H9 (cell line): Measurements from ENCODE around the gene GNAO1. TPM values are rescaled to one million over a fixed set of nuclear protein-coding genes. Genes with fewer than 3 reads are reported as not detected.

Experiments
- DNase-seq: peaks from one replicate; pipeline ENCODE4 v3.0.0-alpha.2; 2017
- H2AFZ ChIP-seq: one replicate; pipeline ENCODE4 v1.6.1; 2013; ENCODE audit warnings: mild to moderate bottlenecking, low read length, control low read depth, moderate library complexity
- H2AK5ac ChIP-seq: 2 replicates; pipeline ENCODE4 v1.6.1; 2013; ENCODE audit warnings: low read length, control low read depth, mixed read lengths; ENCODE audit not compliant: insufficient read length
- H2BK120ac ChIP-seq: one replicate; pipeline ENCODE4 v1.6.1; 2013; ENCODE audit warnings: low read depth, mild to moderate bottlenecking, low read length, control low read depth, inconsistent platforms; ENCODE audit not compliant: poor library complexity, severe bottlenecking
- H2BK12ac ChIP-seq: 2 replicates; pipeline ENCODE4 v1.6.1; 2013; ENCODE audit warnings: low read length, control low read depth, mixed read lengths, low read depth; ENCODE audit not compliant: insufficient read length
- H2BK15ac ChIP-seq: 2 replicates; pipeline ENCODE4 v1.6.1; 2013; ENCODE audit warnings: low read depth, low read length, control low read depth
- H2BK20ac ChIP-seq: one replicate; pipeline ENCODE4 v1.6.1; 2013; ENCODE audit warnings: low read depth, mild to moderate bottlenecking, low read length, control low read depth, inconsistent platforms; ENCODE audit not compliant: poor library complexity, severe bottlenecking
- H2BK5ac ChIP-seq: 2 replicates; pipeline ENCODE4 v1.6.1; 2013; ENCODE audit warnings: low read length, control low read depth, mixed read lengths; ENCODE audit not compliant: insufficient read length
- H3K14ac ChIP-seq: 2 replicates; pipeline ENCODE4 v1.6.1; 2013; ENCODE audit warnings: low read length, control low read depth; ENCODE audit not compliant: insufficient read depth
- H3K18ac ChIP-seq: 2 replicates; pipeline ENCODE4 v1.6.1; 2013; ENCODE audit warnings: low read depth, mild to moderate bottlenecking, mixed read lengths, low read length, control low read depth; ENCODE audit not compliant: insufficient read length
- H3K23ac ChIP-seq: 2 replicates; pipeline ENCODE4 v1.6.1; 2013; ENCODE audit warnings: low read length, control low read depth, mixed read lengths, low read depth; ENCODE audit not compliant: insufficient read length
- H3K23me2 ChIP-seq: 2 replicates; pipeline ENCODE4 v1.6.1; 2013; ENCODE audit warnings: low read depth, mild to moderate bottlenecking, mixed read lengths, low read length, control low read depth; ENCODE audit not compliant: insufficient read length, poor library complexity, severe bottlenecking
- H3K27ac ChIP-seq: 2 replicates; pipeline ENCODE4 v1.5.1; 2013; ENCODE audit warnings: low read length, control low read depth, mixed read lengths, low read depth; ENCODE audit not compliant: insufficient read length
- H3K27me3 ChIP-seq: 2 replicates; pipeline ENCODE4 v1.6.1; 2013; ENCODE audit warnings: low read length, control low read depth, inconsistent platforms; ENCODE audit not compliant: insufficient read depth
- H3K4ac ChIP-seq: 2 replicates; pipeline ENCODE4 v1.6.1; 2013; ENCODE audit warnings: low read depth, mild to moderate bottlenecking, control low read depth, inconsistent platforms, low read length, moderate library complexity
- H3K4me1 ChIP-seq: 2 replicates; pipeline ENCODE4 v1.6.1; 2013; ENCODE audit warnings: low read length, control low read depth, inconsistent platforms; ENCODE audit not compliant: insufficient read depth
- H3K4me2 ChIP-seq: 2 replicates; pipeline ENCODE4 v1.6.1; 2013; ENCODE audit warnings: low read length, control low read depth, mixed read lengths; ENCODE audit not compliant: insufficient read length, insufficient read depth
- H3K56ac ChIP-seq: 2 replicates; pipeline ENCODE4 v1.6.1; 2013; ENCODE audit warnings: low read depth, mild to moderate bottlenecking, mixed read lengths, low read length, control low read depth; ENCODE audit not compliant: insufficient read length
- H3K79me1 ChIP-seq: 2 replicates; pipeline ENCODE4 v1.6.1; 2013; ENCODE audit warnings: low read depth, mild to moderate bottlenecking, moderate library complexity, low read length, control low read depth, inconsistent platforms; ENCODE audit not compliant: insufficient read depth, poor library complexity, severe bottlenecking
- H3K79me2 ChIP-seq: 2 replicates; pipeline ENCODE4 v1.6.1; 2013; ENCODE audit warnings: low read length, control low read depth, inconsistent platforms; ENCODE audit not compliant: insufficient read depth
- H3K9ac ChIP-seq: 2 replicates; pipeline ENCODE4 v1.6.1; 2013; ENCODE audit warnings: low read length, control low read depth, mixed read lengths; ENCODE audit not compliant: insufficient read length; ENCODE audit errors: extremely low read depth
- H3K9me3 ChIP-seq: one replicate; pipeline ENCODE4 v1.6.1; 2013; ENCODE audit warnings: low read depth, low read length, inconsistent platforms; ENCODE audit not compliant: control insufficient read depth
- H3T11ph ChIP-seq: one replicate; pipeline ENCODE4 v1.6.1; 2013; ENCODE audit warnings: mild to moderate bottlenecking, low read length, control low read depth, inconsistent platforms
- H4K20me1 ChIP-seq: one replicate; pipeline ENCODE4 v1.6.1; 2013; ENCODE audit not compliant: control insufficient read depth, insufficient read length, insufficient read depth
- H4K5ac ChIP-seq: 2 replicates; pipeline ENCODE4 v1.6.1; 2013; ENCODE audit warnings: low read depth, mild to moderate bottlenecking, mixed read lengths, low read length, control low read depth; ENCODE audit not compliant: insufficient read length
- H4K8ac ChIP-seq: replicated peaks from 2 replicates; pipeline ENCODE4 v1.6.1; 2013; ENCODE audit warnings: low read length, control low read depth, mixed read lengths, low read depth; ENCODE audit not compliant: insufficient read length
- H4K91ac ChIP-seq: 2 replicates; pipeline ENCODE4 v1.6.1; 2013; ENCODE audit warnings: low read depth, mild to moderate bottlenecking, moderate library complexity, mixed read lengths, low read length, control low read depth; ENCODE audit not compliant: insufficient read length
- H3K27ac Mint-ChIP-seq, 3 experiments: 2 replicates in 2 of 3; 3 replicates in 1 of 3; pipeline ENCODE4 v1.8.0; 2020 to 2021; ENCODE audit warnings: mixed read lengths in 3 of 3, mild to moderate bottlenecking in 1 of 3, moderate library complexity in 1 of 3
- H3K27me3 Mint-ChIP-seq: 2 replicates; pipeline ENCODE4 v1.8.0; 2021; ENCODE audit warnings: low read depth, mild to moderate bottlenecking, moderate library complexity, mixed read lengths
- H3K36me3 Mint-ChIP-seq, 3 experiments: 2 replicates in 2 of 3; 3 replicates in 1 of 3; pipeline ENCODE4 v1.8.0; 2020 to 2021; ENCODE audit warnings: low read depth in 3 of 3, mixed read lengths in 3 of 3; ENCODE audit not compliant: insufficient read depth in 1 of 3
- H3K4me1 Mint-ChIP-seq, 2 experiments: 2 replicates each; pipeline ENCODE4 v1.8.0; 2020; ENCODE audit warnings: mixed read lengths in 2 of 2
- H3K4me3 Mint-ChIP-seq, 2 experiments: 2 replicates in 1 of 2; 3 replicates in 1 of 2; pipeline ENCODE4 v1.8.0; 2020 to 2021; ENCODE audit warnings: mild to moderate bottlenecking in 2 of 2, mixed read lengths in 2 of 2, moderate library complexity in 1 of 2
- H3K9me3 Mint-ChIP-seq, 2 experiments: 2 replicates in 1 of 2; 3 replicates in 1 of 2; pipeline ENCODE4 v1.8.0; 2020; ENCODE audit warnings: mild to moderate bottlenecking in 2 of 2, mixed read lengths in 2 of 2, moderate library complexity in 1 of 2
- WGBS: extraction: QIAGEN DNeasy Blood & Tissue Kit; methylation state at CpG from one replicate; pipeline ENCODE4 v1.1.7; 2013; ENCODE audit warnings: missing lambda C conversion rate, low lambda C conversion rate, mixed read lengths; ENCODE audit not compliant: insufficient read length; ENCODE audit errors: extremely low coverage; 5-methylcytosine and 5-hydroxymethylcytosine counted together
- total RNA-seq: library from RNA; stranded (reverse); gene quantifications from 2 replicates; pipeline ENCODE4 v1.2.1, GENCODE V29; 2021
- TF ChIP-seq, protein P1 (sequence below): fragments of 200-600 bp; sonication (generic); conservative IDR thresholded peaks from 3 replicates; pipeline ENCODE4 v1.8.0; 2021; ENCODE audit warnings: antibody characterized with exemption, mild to moderate bottlenecking

The GNAO1 gene
- total RNA-seq, 1 experiment from 2014 or later: 16.9 TPM

DNA sequence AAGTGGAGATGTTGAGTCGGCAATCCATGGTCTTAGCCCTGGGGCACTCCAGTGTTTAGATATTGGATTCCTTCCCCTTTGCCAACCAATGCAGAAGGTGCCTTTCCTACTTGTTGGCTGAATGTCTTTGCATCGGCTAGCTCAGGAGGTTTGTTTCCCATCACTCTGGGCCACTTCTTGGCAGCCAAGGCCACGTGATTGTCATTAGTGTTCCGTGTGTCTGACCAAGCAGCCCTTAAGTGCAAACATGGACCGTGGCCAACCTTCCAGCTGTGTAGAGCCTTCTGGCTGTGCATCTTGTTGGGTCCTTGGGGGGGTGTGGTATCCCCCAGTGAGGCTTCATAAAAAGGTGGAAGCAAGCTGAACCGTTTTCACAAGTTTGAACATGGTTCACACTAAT lies 66.0 kb downstream of the GNAO1 start:
- Histone ChIP-seq H4K5ac (no peak overlapping the region), H3K9ac (no peak overlapping the region), H3K23ac (no peak overlapping the region), H2AK5ac (no peak overlapping the region), H3K79me1 (no peaks in the 10 kb centered on the region), H3K56ac (no peak overlapping the region), H4K8ac (no peak overlapping the region), H4K20me1 (no peaks in the 10 kb centered on the region), H3T11ph (no peak overlapping the region), H2BK15ac (no peak overlapping the region), H3K79me2 (no peaks in the 10 kb centered on the region), H3K9me3 (no peaks in the 10 kb centered on the region), H2BK20ac (no peak overlapping the region), H2BK120ac (no peak overlapping the region), H4K91ac (no peak overlapping the region), H3K4me1 (no peaks in the 10 kb centered on the region), H2AFZ (no peak overlapping the region), H3K27me3 (no peaks in the 10 kb centered on the region), H3K4ac (no peak overlapping the region), H3K27ac (no peak overlapping the region), H2BK12ac (no peak overlapping the region), H3K4me2 (no peak overlapping the region), H3K14ac (no peak overlapping the region), H3K23me2 (no peaks in the 10 kb centered on the region), H2BK5ac (no peak overlapping the region), H3K18ac (no peak overlapping the region)
- Mint-ChIP-seq H3K36me3 (no peaks in the 10 kb centered on the region), H3K27me3 (no peaks in the 10 kb centered on the region), H3K4me1 (peaks cover 0 to 6% of the 10 kb centered on the region in 2 experiments), H3K27ac (no peak overlapping the region), H3K4me3 (no peak overlapping the region), H3K9me3 (no peaks in the 10 kb centered on the region)
- no CpG with 5 or more reads among the region's 6 CpGs for WGBS
- no peak for DNase-seq
- TF ChIP-seq, protein P1, sequence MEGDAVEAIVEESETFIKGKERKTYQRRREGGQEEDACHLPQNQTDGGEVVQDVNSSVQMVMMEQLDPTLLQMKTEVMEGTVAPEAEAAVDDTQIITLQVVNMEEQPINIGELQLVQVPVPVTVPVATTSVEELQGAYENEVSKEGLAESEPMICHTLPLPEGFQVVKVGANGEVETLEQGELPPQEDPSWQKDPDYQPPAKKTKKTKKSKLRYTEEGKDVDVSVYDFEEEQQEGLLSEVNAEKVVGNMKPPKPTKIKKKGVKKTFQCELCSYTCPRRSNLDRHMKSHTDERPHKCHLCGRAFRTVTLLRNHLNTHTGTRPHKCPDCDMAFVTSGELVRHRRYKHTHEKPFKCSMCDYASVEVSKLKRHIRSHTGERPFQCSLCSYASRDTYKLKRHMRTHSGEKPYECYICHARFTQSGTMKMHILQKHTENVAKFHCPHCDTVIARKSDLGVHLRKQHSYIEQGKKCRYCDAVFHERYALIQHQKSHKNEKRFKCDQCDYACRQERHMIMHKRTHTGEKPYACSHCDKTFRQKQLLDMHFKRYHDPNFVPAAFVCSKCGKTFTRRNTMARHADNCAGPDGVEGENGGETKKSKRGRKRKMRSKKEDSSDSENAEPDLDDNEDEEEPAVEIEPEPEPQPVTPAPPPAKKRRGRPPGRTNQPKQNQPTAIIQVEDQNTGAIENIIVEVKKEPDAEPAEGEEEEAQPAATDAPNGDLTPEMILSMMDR: no peak
